IPS-18a (cell line): ENCODE results near the gene MPPED1.

ENCODE experiments used
- H3K27ac ChIP-seq: one replicate; pipeline ENCODE4 v1.5.1; 2013; ENCODE audit warnings: low read length
- H3K27me3 ChIP-seq: one replicate; pipeline ENCODE4 v1.6.1; 2013; ENCODE audit warnings: mild to moderate bottlenecking, low read length; ENCODE audit not compliant: control insufficient read depth, insufficient read depth
- H3K36me3 ChIP-seq: one replicate; pipeline ENCODE4 v1.6.1; 2013; ENCODE audit warnings: low read depth, low read length; ENCODE audit not compliant: control insufficient read depth
- H3K4me1 ChIP-seq: one replicate; pipeline ENCODE4 v1.6.1; 2013; ENCODE audit warnings: low read depth, low read length; ENCODE audit not compliant: control insufficient read depth
- H3K4me3 ChIP-seq: one replicate; pipeline ENCODE4 v1.5.1; 2013; ENCODE audit warnings: low read length
- H3K9ac ChIP-seq: one replicate; pipeline ENCODE4 v1.6.1; 2013; ENCODE audit warnings: mild to moderate bottlenecking, low read length, moderate library complexity
- H3K9me3 ChIP-seq: one replicate; pipeline ENCODE4 v1.6.1; 2013; ENCODE audit warnings: low read depth, low read length; ENCODE audit not compliant: control insufficient read depth

The MPPED1 gene

DNA sequence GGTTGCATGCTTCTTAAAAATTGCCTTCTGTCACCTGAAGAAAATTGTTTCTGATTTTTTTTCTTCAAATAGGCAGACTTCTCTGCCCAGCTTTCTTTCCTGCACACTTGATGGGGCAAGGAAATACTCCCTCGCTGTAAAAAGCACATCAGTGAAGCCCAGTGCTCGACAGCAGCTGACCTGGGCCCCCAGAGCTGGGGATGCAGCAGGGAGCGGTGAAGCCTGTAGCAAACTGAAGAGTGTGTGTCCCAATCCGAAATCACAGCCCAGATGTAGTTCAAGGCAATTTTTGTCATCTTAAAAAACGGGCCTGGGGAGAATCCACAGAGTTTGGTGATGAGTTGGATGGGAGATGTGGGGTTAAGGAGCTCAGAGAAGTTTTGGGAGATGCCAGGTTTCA, 27.0 kb upstream of the MPPED1 start:
- no peaks in the 10 kb centered on the region for H3K9me3 ChIP-seq
- H3K27ac ChIP-seq, result no peak overlapping the region
- peaks cover 28% of the 10 kb centered on the region for H3K27me3 ChIP-seq
- H3K4me1 ChIP-seq, result peaks cover 7% of the 10 kb centered on the region
- H3K36me3 ChIP-seq, result no peaks in the 10 kb centered on the region
- H3K9ac ChIP-seq, result no peak overlapping the region
- no peak overlapping the region for H3K4me3 ChIP-seq

DNA sequence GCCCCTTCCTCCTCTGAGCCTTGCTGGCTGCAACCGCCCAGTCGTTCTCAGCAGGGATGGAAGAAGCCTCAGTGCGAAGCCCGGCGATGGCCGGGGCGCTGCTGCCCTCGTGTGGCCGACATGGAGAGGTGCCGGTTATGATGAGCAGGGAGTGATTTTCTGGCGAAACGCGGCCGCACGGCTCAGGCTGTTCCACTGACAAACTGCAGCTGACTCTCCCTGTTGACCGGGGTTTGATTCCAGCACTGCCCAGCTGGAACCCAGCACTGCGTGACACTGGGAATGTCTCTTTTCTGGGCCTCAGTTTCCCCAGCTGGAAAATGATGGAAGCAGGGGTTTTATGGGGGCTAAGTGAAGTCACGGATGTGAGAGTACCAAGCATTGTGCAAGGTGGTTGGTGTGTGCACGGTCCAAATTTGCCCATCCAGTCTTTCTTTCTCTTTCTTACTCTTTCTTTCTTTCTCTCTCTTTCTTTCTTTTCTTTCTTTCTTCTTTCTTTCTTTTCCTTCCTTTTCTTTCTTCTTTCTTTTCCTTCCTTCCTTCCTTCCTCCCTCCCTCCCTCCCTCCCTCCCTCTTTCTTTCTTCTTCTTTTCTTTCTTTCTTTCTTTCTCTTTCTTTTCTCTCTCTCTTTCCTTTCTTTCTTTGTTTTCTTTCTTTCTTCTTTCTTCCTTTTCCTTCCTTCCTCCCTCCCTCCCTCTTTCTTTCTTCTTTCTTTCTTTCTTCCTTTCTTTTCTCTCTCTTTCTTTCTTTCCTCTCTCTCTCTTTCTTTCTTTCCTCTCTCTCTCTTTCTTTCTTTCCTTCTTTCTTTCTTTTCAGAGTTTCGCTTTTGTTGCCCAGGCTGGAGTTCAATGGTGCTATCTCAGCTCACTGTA, 25.8 kb upstream of the MPPED1 start:
- H3K4me3 ChIP-seq, result no peak overlapping the region
- H3K4me1 ChIP-seq, result peaks cover 7% of the 10 kb centered on the region
- H3K9ac ChIP-seq, result no peak overlapping the region
- H3K9me3 ChIP-seq, result no peaks in the 10 kb centered on the region
- peaks cover 28% of the 10 kb centered on the region for H3K27me3 ChIP-seq
- H3K36me3 ChIP-seq, result no peaks in the 10 kb centered on the region
- no peak overlapping the region for H3K27ac ChIP-seq

DNA sequence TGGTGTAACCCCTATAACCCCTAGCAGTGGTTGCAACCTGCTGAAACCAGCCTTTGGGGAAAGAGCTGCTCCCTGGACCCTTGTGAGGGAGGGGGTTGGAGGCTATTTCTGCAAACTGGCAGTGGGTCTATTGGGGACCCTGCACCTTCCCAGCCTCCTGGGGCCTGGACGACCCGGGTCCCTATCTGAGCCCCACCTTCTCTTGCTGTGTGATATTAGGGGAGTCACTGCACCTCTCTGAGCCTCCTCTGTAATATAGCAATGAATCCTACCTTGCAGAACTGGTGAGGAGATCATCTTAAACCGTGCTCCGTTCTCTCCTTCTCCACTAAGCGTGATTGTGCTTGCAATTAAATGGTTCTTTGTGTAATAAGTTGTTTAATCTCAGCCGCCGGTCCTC, 24.0 kb upstream of the MPPED1 start:
- Histone ChIP-seq H3K9me3 (no peaks in the 10 kb centered on the region), H3K27me3 (peaks cover 28% of the 10 kb centered on the region)

DNA sequence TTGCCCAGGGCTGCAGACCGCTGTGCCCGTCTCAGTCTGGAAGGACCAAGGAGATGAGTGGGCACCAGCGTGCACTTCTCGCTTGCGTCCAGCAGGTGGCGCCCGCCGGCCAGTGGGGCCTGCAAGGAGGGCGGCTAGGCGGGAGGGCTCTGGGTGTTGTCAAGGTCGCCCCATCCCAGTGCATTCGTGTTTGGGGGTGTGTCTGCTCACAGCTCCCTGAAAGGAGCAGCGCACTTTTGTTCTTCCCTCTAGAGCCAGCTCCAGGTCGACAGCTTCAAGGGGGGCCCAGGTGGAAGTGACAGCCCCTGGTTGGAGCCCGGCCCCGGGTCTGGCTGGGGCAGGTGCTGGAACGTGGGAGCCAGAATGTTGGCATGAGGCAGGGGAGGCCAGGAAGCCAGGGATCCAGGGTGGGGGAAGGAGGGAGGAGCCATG, 23.4 kb upstream of the MPPED1 start:
- H3K27ac ChIP-seq, result no peak overlapping the region
- no peaks in the 10 kb centered on the region for H3K36me3 ChIP-seq
- H3K4me3 ChIP-seq, result no peak overlapping the region
- H3K9me3 ChIP-seq, result no peaks in the 10 kb centered on the region
- peaks cover 7% of the 10 kb centered on the region for H3K4me1 ChIP-seq
- H3K9ac ChIP-seq, result no peak overlapping the region
- peaks cover 28% of the 10 kb centered on the region for H3K27me3 ChIP-seq

More for the DNA sequence above, 24.0 kb upstream of the MPPED1 start:
- Histone ChIP-seq H3K27ac (no peak overlapping the region), H3K4me3 (no peak overlapping the region), H3K4me1 (peaks cover 7% of the 10 kb centered on the region), H3K36me3 (no peaks in the 10 kb centered on the region), H3K9ac (no peak overlapping the region)

DNA sequence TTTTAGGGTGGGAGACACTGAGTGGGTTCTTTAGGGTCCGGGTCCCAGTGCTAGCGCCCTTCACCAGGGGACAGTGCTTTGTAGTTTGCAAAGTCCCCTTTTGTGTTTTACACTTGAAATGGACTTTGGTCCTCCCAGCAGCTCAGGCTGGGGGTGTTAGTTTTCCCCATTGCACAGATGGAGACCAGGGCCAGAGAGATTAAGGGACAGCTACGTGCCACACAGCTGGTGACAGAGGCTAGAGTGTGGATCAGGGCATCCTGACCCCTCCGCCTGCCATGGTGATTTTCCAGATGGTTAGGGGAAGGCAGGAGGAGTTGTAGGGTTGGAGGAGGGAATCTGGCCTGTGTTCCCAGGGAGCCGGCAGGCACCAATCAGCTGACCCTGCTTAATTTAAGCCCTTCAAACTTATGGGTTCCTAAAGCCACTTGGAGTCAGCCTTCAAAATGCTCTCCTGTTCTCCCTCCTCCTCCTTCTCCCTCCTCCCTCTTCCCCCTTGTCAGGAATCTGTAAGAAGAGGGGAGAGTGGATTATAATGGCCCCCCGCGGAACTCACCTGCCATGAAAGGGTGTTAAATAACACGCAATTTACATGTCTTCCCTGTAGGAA, 22.5 kb upstream of the MPPED1 start:
- H3K9me3 ChIP-seq, result no peaks in the 10 kb centered on the region
- H3K36me3 ChIP-seq, result no peaks in the 10 kb centered on the region
- peaks cover 7% of the 10 kb centered on the region for H3K4me1 ChIP-seq
- no peak overlapping the region for H3K4me3 ChIP-seq
- H3K9ac ChIP-seq, result no peak overlapping the region
- no peak overlapping the region for H3K27ac ChIP-seq
- H3K27me3 ChIP-seq, result peaks cover 28% of the 10 kb centered on the region

DNA sequence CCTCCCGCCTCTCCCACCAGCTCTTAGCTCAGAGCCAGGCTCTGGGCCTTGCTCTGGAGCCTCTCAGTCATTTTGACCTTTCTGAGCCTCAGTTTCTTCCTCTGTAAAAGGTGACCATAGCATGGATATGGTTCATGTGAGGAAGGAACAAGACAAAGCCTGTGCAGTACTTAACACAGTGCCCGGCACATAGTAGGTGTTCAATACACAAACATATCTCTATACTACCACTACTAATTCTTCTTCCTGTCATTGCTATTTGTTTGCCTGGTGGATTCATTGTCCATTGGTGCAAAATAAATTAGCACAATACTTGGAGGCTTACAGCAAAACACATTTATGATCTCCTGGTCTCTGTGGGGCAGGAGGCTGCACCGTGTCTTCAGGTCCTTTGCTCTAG, 21.6 kb upstream of the MPPED1 start:
- Histone ChIP-seq H3K4me3 (no peak overlapping the region), H3K36me3 (no peaks in the 10 kb centered on the region), H3K9ac (no peak overlapping the region), H3K27me3 (peaks cover 24% of the 10 kb centered on the region), H3K9me3 (no peaks in the 10 kb centered on the region), H3K4me1 (peaks cover 7% of the 10 kb centered on the region), H3K27ac (no peak overlapping the region)

DNA sequence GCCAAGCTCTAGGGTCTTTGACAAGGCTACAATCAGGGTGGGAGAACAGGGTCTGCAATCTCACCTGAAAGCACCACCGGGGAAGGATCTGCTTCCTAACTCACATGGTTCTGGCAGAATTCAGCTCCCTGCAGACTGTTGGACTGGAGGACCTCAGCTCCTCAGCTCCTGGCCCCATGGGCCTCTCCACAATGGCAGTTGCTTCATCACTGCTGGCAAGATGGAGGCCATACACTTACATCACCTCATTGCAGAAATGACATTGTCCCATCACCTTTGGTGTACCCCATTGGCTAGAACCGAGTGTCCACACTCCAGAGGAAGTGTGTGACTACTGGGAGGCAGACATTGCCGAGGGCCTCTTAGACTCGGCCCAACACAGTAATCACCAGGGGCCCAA, 20.9 kb upstream of the MPPED1 start:
- no peak overlapping the region for H3K27ac ChIP-seq
- H3K4me1 ChIP-seq, result peaks cover 7% of the 10 kb centered on the region
- peaks cover 20% of the 10 kb centered on the region for H3K27me3 ChIP-seq
- H3K36me3 ChIP-seq, result no peaks in the 10 kb centered on the region
- H3K9me3 ChIP-seq, result no peaks in the 10 kb centered on the region
- H3K4me3 ChIP-seq, result no peak overlapping the region
- no peak overlapping the region for H3K9ac ChIP-seq

DNA sequence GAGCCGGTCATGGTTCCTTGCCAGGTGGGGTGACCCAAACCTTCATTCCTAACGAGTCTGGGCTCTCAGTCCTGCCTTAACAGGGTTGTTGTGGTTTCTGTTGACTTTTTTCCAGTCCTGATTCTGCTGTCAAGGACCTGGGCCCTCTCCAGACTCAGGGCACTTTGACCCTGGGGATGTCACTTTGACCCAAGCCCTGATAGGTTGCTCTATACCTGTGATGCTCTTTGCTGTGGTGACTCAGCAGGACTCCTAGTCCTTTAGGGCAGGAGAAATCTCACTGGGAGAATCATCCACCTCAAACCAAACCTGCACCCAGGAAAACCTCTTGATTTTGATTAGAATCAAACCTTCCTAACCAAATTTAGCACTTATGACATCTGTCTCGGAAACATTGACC, 20.5 kb upstream of the MPPED1 start:
- H3K36me3 ChIP-seq, result no peaks in the 10 kb centered on the region
- H3K4me1 ChIP-seq, result peaks cover 7% of the 10 kb centered on the region
- H3K27me3 ChIP-seq, result peaks cover 15% of the 10 kb centered on the region
- no peaks in the 10 kb centered on the region for H3K9me3 ChIP-seq
- no peak overlapping the region for H3K4me3 ChIP-seq
- no peak overlapping the region for H3K27ac ChIP-seq
- no peak overlapping the region for H3K9ac ChIP-seq

DNA sequence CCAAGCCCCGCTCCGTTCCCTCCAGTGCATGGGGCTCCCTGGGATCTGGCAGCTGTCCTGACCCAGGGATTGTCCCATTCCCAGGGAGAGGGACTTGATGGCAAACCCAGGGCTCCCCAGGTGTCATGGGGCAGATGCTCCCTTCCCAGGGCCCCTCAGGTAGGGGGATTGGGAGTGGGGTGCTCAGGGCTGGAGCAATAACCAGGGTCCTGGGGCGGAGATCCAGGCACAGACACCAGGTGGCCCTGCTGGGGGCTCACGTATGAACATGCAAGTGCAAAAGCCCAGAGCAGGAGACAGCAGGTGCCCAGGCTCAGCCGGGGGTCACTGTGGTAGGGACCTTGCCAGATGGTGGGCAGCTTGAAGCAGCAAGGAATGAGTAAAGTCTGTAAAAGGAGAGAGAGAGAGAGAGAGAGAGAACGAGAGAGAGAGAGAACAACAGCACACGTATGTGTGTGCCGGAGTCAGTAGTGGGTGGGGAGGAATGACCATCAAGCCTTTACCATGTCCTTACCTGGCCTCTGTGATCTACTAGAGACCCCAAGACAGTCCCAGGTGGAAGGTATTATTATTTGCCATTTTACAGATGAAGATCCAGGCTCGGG, 19.3 kb upstream of the MPPED1 start:
- Histone ChIP-seq H3K4me3 (no peak overlapping the region), H3K9me3 (no peaks in the 10 kb centered on the region), H3K27me3 (peaks cover 7% of the 10 kb centered on the region), H3K9ac (no peak overlapping the region), H3K36me3 (no peaks in the 10 kb centered on the region), H3K4me1 (peaks cover 7% of the 10 kb centered on the region), H3K27ac (no peak overlapping the region)

DNA sequence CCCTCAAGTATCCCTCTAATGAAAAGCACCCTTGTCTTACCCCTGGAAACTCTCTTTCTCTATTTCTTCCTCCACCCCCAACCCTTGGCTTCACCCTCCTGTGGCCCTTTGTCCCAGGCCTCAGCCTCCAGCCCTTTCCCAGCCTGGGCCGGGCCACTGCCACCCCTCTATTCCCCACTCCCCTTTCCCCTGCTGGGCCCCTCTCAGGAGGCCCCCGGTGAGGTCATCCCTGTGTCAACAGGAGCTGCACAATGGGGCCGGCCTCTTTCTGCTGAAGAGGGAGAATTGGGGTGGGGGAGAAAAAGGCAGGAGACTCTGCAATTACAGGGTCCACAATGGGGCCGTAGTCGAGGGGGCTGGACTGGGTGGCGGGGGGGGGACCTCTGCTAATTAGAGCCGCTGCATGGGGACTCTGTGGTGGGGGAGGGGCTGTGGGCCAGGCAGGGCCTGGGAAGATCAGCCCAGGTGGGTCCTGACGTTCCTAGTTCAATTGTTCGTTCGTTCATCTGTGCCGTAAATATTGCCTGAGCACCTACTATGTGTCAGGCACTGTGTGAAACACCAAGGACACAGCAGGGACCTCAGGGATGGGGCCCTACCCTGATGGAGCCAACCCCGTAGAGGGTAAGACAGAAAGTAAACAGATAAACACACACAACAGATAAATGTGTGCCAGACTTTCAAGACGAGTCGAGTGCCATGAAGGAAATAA, 18.5 kb upstream of the MPPED1 start:
- no peaks in the 10 kb centered on the region for H3K27me3 ChIP-seq
- H3K36me3 ChIP-seq, result no peaks in the 10 kb centered on the region
- no peak overlapping the region for H3K27ac ChIP-seq
- no peaks in the 10 kb centered on the region for H3K9me3 ChIP-seq
- H3K4me1 ChIP-seq, result peaks cover 7% of the 10 kb centered on the region
- no peak overlapping the region for H3K4me3 ChIP-seq
- no peak overlapping the region for H3K9ac ChIP-seq

DNA sequence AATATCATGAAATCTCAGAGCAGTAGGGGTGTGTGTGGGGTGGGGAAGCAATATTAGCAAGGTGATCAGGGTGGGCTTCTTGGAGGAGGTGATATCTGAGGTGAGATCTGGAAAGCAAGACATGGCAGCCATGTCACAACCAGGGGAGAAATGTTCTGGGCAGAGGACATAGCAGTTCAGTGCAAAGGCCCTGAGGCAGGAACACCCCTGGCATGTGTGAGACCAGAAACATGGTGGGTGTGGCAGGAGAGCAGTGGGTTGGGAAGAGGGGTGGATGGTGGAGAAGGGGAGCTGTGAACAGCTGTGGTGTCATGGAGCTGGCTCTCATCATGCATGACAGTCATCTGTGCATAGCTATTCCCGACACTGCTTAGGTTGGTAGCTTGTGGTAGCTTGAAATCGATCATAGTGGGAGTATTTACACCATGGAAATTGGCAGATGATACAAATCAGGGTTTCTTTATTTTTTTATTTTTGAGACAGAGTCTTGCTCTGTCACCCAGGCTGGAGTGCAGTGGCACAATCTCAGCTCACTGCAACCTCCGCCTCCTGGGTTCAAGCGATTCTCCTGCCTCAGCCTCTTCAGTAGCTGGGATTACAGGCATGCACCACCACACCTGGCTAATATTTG, 17.9 kb upstream of the MPPED1 start:
- Histone ChIP-seq H3K36me3 (no peaks in the 10 kb centered on the region), H3K9me3 (no peaks in the 10 kb centered on the region), H3K27ac (no peak overlapping the region), H3K9ac (no peak overlapping the region), H3K4me3 (no peak overlapping the region), H3K4me1 (peaks cover 7% of the 10 kb centered on the region), H3K27me3 (no peaks in the 10 kb centered on the region)
